ENCODE results near the gene KRTAP4-16. TPM values are rescaled to one million over a fixed set of nuclear protein-coding genes. Genes with fewer than 3 reads are reported as not detected.
"Not testable (repeated sequence)": the region's sequence is repeated elsewhere in the genome, so short reads cannot be mapped to it uniquely, and the experiment has no call there.

The KRTAP4-16 gene
- total RNA-seq, 1 experiment from 2014 or later = not detected

- CTCF ChIA-PET = no interaction called here
- Mint-ChIP-seq H3K27me3 (ENCODE audit: insufficient read depth, unreplicated experiment) (no peaks in the 10 kb centered on the region), H3K4me1 (ENCODE audit: insufficient read depth, unreplicated experiment) (no peaks in the 10 kb centered on the region), H3K4me3 (ENCODE audit: unreplicated experiment) (no peak overlapping the region), H3K36me3 (ENCODE audit: insufficient read depth, unreplicated experiment) (no peaks in the 10 kb centered on the region), H3K27ac (ENCODE audit: low read depth, unreplicated experiment) (no peak overlapping the region), H3K9me3 (ENCODE audit: unreplicated experiment) (no peaks in the 10 kb centered on the region)
- no peak for TF ChIP-seq CTCF (IDR thresholded peaks at IDR 0.05; ENCODE audit: unreplicated experiment)
- POLR2A ChIA-PET = interaction anchor here (0.8 kb wide), 1 partner anchor 48 kb away, joined by 3 read pairs; no protein-coding TSS in a partner anchor
- intact Hi-C loops (cut with micrococcal nuclease) = no loop called here
- no peak for DNase-seq (ENCODE audit: unreplicated experiment)
- BruUV-seq (replicated peaks) = no TSS peak
Observed at GRCh38 chr17:41111151-41111885, 9.3 kb upstream of the KRTAP4-16 start.

- H3K9me3 Mint-ChIP-seq (ENCODE audit: unreplicated experiment); H3K27me3 Mint-ChIP-seq (ENCODE audit: insufficient read depth, unreplicated experiment); BruUV-seq (replicated peaks); POLR2A ChIA-PET; H3K27ac Mint-ChIP-seq (ENCODE audit: low read depth, unreplicated experiment); intact Hi-C loops (cut with micrococcal nuclease); CTCF ChIA-PET; DNase-seq (ENCODE audit: unreplicated experiment); H3K4me3 Mint-ChIP-seq (ENCODE audit: unreplicated experiment); H3K36me3 Mint-ChIP-seq (ENCODE audit: insufficient read depth, unreplicated experiment); H3K4me1 Mint-ChIP-seq (ENCODE audit: insufficient read depth, unreplicated experiment): not testable (repeated sequence)
Observed at GRCh38 chr17:41108728-41109386, 6.8 kb upstream of the KRTAP4-16 start.

GRCh38 chr17:41107941-41108450 is 6.0 kb upstream of the KRTAP4-16 start:
- H3K4me3 Mint-ChIP-seq (ENCODE audit: unreplicated experiment) = no peak overlapping the region
- H3K27ac Mint-ChIP-seq (ENCODE audit: low read depth, unreplicated experiment) = no peak overlapping the region
- no TSS peak for BruUV-seq (replicated peaks)
- no peaks in the 10 kb centered on the region for H3K27me3 Mint-ChIP-seq (ENCODE audit: insufficient read depth, unreplicated experiment)
- ChIA-PET POLR2A (no interaction called here), CTCF (no interaction called here)
- TF ChIP-seq CTCF (IDR thresholded peaks at IDR 0.05; ENCODE audit: unreplicated experiment) = no peak
- no peak for DNase-seq (ENCODE audit: unreplicated experiment)
- intact Hi-C loops (cut with micrococcal nuclease) = no loop called here
- H3K4me1 Mint-ChIP-seq (ENCODE audit: insufficient read depth, unreplicated experiment) = no peaks in the 10 kb centered on the region
- no peaks in the 10 kb centered on the region for H3K36me3 Mint-ChIP-seq (ENCODE audit: insufficient read depth, unreplicated experiment)
- no peaks in the 10 kb centered on the region for H3K9me3 Mint-ChIP-seq (ENCODE audit: unreplicated experiment)

GRCh38 chr17:41105347-41105746 is 3.3 kb upstream of the KRTAP4-16 start, which contains the start of gene KRTAP4-9:
Gene KRTAP4-9 (plus strand): TSS chr17:41105389. CDS start chr17:41105389, 0 bp downstream.
- H3K27me3 Mint-ChIP-seq (ENCODE audit: insufficient read depth, unreplicated experiment); H3K36me3 Mint-ChIP-seq (ENCODE audit: insufficient read depth, unreplicated experiment); POLR2A ChIA-PET; H3K9me3 Mint-ChIP-seq (ENCODE audit: unreplicated experiment); BruUV-seq (replicated peaks); H3K4me3 Mint-ChIP-seq (ENCODE audit: unreplicated experiment); H3K27ac Mint-ChIP-seq (ENCODE audit: low read depth, unreplicated experiment); CTCF ChIA-PET; intact Hi-C loops (cut with micrococcal nuclease); H3K4me1 Mint-ChIP-seq (ENCODE audit: insufficient read depth, unreplicated experiment); DNase-seq (ENCODE audit: unreplicated experiment): not testable (repeated sequence)

GRCh38 chr17:41104386-41105038 is 2.5 kb upstream of the KRTAP4-16 start:
- H3K4me1 Mint-ChIP-seq (ENCODE audit: insufficient read depth, unreplicated experiment); POLR2A ChIA-PET; H3K9me3 Mint-ChIP-seq (ENCODE audit: unreplicated experiment); DNase-seq (ENCODE audit: unreplicated experiment); H3K4me3 Mint-ChIP-seq (ENCODE audit: unreplicated experiment); H3K27me3 Mint-ChIP-seq (ENCODE audit: insufficient read depth, unreplicated experiment); intact Hi-C loops (cut with micrococcal nuclease); H3K27ac Mint-ChIP-seq (ENCODE audit: low read depth, unreplicated experiment); CTCF ChIA-PET; BruUV-seq (replicated peaks); H3K36me3 Mint-ChIP-seq (ENCODE audit: insufficient read depth, unreplicated experiment): not testable (repeated sequence)

Measured in MCF 10A (cell line).